OCI-LY1 (cell line): ENCODE measurements around the gene GFPT2.

Experiments used
- CTCF ChIP-seq: fragments of 200-600 bp; sonication (generic), shearing (Covaris generic); IDR thresholded peaks from 2 replicates; pipeline ENCODE4 v1.5.1; 2017; ENCODE audit warnings: mild to moderate bottlenecking, antibody characterized with exemption, low read length, moderate library complexity, mixed read lengths
- EZH2 ChIP-seq: fragments of 200-600 bp; sonication (generic), shearing (Covaris generic); IDR thresholded peaks from 2 replicates; pipeline ENCODE4 v1.8.0; 2017; ENCODE audit warnings: borderline replicate concordance, mixed run types, mild to moderate bottlenecking, antibody characterized with exemption, low read length, moderate library complexity, mixed read lengths

GRCh38 chr5:180329606-180330269, 23.4 kb downstream of the GFPT2 start:
- TF ChIP-seq CTCF (no peak), EZH2 (no peak)
